HG03442 (cell line): ENCODE data around the gene CCDC38.

Experiments
- ATAC-seq: cut with Tn5 transposase; IDR thresholded peaks from one replicate; pipeline ENCODE4 v1.9.1; 2021; ENCODE audit warnings: mild to moderate bottlenecking, moderate library complexity; ENCODE audit not compliant: unreplicated experiment

Gene CCDC38

GRCh38 chr12:95962222-95962621 is 19.8 kb upstream of the CCDC38 start:
- no peak for ATAC-seq

GRCh38 chr12:95960241-95960640 is 17.8 kb upstream of the CCDC38 start:
- no peak for ATAC-seq

- ATAC-seq = no peak
Observed at GRCh38 chr12:95959107-95959506, 16.7 kb upstream of the CCDC38 start.

- no peak for ATAC-seq
Observed at GRCh38 chr12:95956557-95957145, 14.2 kb upstream of the CCDC38 start.

GRCh38 chr12:95955549-95956159 is 13.2 kb upstream of the CCDC38 start:
- ATAC-seq = no peak

GRCh38 chr12:95953000-95953399 is 10.6 kb upstream of the CCDC38 start:
- ATAC-seq = no peak

GRCh38 chr12:95951515-95951914 is 9.1 kb upstream of the CCDC38 start:
- ATAC-seq = no peak

GRCh38 chr12:95949477-95950206 is 7.2 kb upstream of the CCDC38 start:
- ATAC-seq = no peak

GRCh38 chr12:95944108-95944704 is 1.8 kb upstream of the CCDC38 start:
- no peak for ATAC-seq

GRCh38 chr12:95943330-95943842 is 972 bp upstream of the CCDC38 start, which contains the start of gene AMDHD1:
TSS of gene AMDHD1 (plus strand) at chr12:95943331. CDS start at chr12:95943399, 68 bp downstream.
- peak; percentile 54 for ATAC-seq

- ATAC-seq = no peak
Observed at GRCh38 chr12:95942101-95942523, 302 bp downstream of the CCDC38 start.

GRCh38 chr12:95940514-95940913 is 1.9 kb downstream of the CCDC38 start:
- no peak for ATAC-seq

GRCh38 chr12:95922231-95922630 is 20.2 kb downstream of the CCDC38 start:
- no peak for ATAC-seq

- ATAC-seq = no peak
Observed at GRCh38 chr12:95919110-95919509, 23.3 kb downstream of the CCDC38 start.

- peak; percentile 77 for ATAC-seq
Observed at GRCh38 chr12:95918194-95918993, 24.0 kb downstream of the CCDC38 start.

GRCh38 chr12:95909871-95910270 is 32.5 kb downstream of the CCDC38 start:
- no peak for ATAC-seq

- ATAC-seq = no peak
Observed at GRCh38 chr12:95908573-95908972, 33.8 kb downstream of the CCDC38 start.

- no peak for ATAC-seq
Observed at GRCh38 chr12:95898081-95898480, 44.3 kb downstream of the CCDC38 start.

GRCh38 chr12:95896846-95897245 is 45.6 kb downstream of the CCDC38 start:
- ATAC-seq = no peak

- ATAC-seq = no peak
Observed at GRCh38 chr12:95890958-95891357, 51.5 kb downstream of the CCDC38 start.

- ATAC-seq = no peak
Observed at GRCh38 chr12:95887311-95887710, 55.1 kb downstream of the CCDC38 start.
